ENCODE results near the gene CACNA2D3.

Gene CACNA2D3

GRCh38 chr3:54171951-54172350 is 49.6 kb downstream of the CACNA2D3 start:
- FAIRE-seq: no peak

- no peak for FAIRE-seq
Observed at GRCh38 chr3:54173371-54173770, 51.0 kb downstream of the CACNA2D3 start.

GRCh38 chr3:54176106-54176505 is 53.8 kb downstream of the CACNA2D3 start:
- FAIRE-seq: no peak

GRCh38 chr3:54177816-54178215 is 55.5 kb downstream of the CACNA2D3 start:
- FAIRE-seq: no peak

GRCh38 chr3:54178376-54178775 is 56.0 kb downstream of the CACNA2D3 start:
- FAIRE-seq: no peak

- FAIRE-seq: no peak
Observed at GRCh38 chr3:54180921-54181320, 58.6 kb downstream of the CACNA2D3 start.

- no peak for FAIRE-seq
Observed at GRCh38 chr3:54182242-54182641, 59.9 kb downstream of the CACNA2D3 start.

GRCh38 chr3:54185740-54186139 is 63.4 kb downstream of the CACNA2D3 start:
- FAIRE-seq: no peak

- no peak for FAIRE-seq
Observed at GRCh38 chr3:54188176-54188791, 65.9 kb downstream of the CACNA2D3 start.

GRCh38 chr3:54191220-54191619 is 68.9 kb downstream of the CACNA2D3 start:
- no peak for FAIRE-seq

GRCh38 chr3:54192026-54192425 is 69.7 kb downstream of the CACNA2D3 start:
- no peak for FAIRE-seq

GRCh38 chr3:54193093-54193492 is 70.7 kb downstream of the CACNA2D3 start:
- no peak for FAIRE-seq

- FAIRE-seq: no peak
Observed at GRCh38 chr3:54196360-54196991, 74.1 kb downstream of the CACNA2D3 start.

- FAIRE-seq: no peak
Observed at GRCh38 chr3:54197509-54197908, 75.2 kb downstream of the CACNA2D3 start.

GRCh38 chr3:54198556-54198955 is 76.2 kb downstream of the CACNA2D3 start:
- FAIRE-seq: no peak

- FAIRE-seq: no peak
Observed at GRCh38 chr3:54202054-54202453, 79.7 kb downstream of the CACNA2D3 start.

GRCh38 chr3:54202651-54203248 is 80.4 kb downstream of the CACNA2D3 start:
- FAIRE-seq: no peak

GRCh38 chr3:54206874-54207273 is 84.5 kb downstream of the CACNA2D3 start:
- no peak for FAIRE-seq

- no peak for FAIRE-seq
Observed at GRCh38 chr3:54211097-54211496, 88.7 kb downstream of the CACNA2D3 start.

- FAIRE-seq: no peak
Observed at GRCh38 chr3:54212723-54213122, 90.4 kb downstream of the CACNA2D3 start.

GRCh38 chr3:54213907-54214306 is 91.6 kb downstream of the CACNA2D3 start:
- no peak for FAIRE-seq

GRCh38 chr3:54214845-54215244 is 92.5 kb downstream of the CACNA2D3 start:
- no peak for FAIRE-seq

- FAIRE-seq: no peak
Observed at GRCh38 chr3:54215521-54215920, 93.2 kb downstream of the CACNA2D3 start.

GRCh38 chr3:54217828-54218227 is 95.5 kb downstream of the CACNA2D3 start:
- FAIRE-seq: no peak

- FAIRE-seq: no peak
Observed at GRCh38 chr3:54222316-54222715, 100.0 kb downstream of the CACNA2D3 start.

Measured in G401.6 (cell line).